ENCODE results near the gene B3GALT4. TPM values are rescaled to one million over a fixed set of nuclear protein-coding genes. Genes with fewer than 3 reads are reported as not detected.

B3GALT4 gene
- total RNA-seq, 1 donor: 4.3 TPM

DNA sequence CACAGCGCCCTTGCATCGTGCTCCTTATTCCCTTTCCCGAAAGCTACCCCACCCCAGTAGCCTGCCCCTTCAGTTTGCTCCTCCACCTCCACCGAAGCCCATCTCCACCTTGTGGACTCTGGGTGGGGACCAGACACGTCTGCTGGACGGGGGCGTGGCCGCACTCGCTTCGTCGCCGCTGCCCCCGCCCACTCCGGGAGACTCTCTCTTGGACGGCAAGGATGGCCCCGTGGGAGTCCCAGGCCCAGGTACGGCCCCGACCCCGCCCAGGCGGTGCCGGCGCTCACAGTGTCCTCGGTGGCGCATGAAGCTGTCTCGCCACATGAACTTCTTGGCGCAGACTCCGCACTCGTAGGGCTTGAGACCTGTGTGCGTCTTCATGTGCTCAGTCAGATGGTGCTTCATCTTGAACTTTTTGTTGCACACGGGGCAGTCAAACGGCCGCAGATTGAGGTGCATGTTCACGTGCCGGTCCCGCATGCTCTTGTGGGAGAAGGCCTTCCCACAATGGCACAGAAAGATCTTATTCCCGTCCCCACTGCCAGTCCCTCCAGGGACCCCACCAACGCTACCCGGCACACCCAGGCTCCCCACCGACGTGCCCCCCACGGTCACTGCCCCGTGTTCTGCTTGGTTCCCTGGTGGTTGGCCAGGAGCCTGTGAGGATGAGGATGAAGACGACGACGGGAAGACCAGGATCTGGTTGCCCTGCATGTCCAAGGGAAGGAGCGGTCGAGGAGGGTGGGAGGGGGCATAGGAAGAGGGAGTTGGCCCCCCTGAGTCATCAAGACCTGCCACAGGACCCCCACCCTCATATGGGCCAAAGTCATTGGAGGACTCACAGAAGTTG is 38.2 kb downstream of the B3GALT4 start:
- no peak for DNase-seq (ENCODE audit: insufficient read length, low spot score, missing footprints)
- Histone ChIP-seq H4K20me1 (ENCODE audit: insufficient read depth, low read length) (peaks cover 34% of the 10 kb centered on the region), H3K4me1 (ENCODE audit: insufficient read depth, low read length) (peaks cover 44% of the 10 kb centered on the region), H3K4me3 (ENCODE audit: insufficient read depth, low read length) (peak overlapping the region; percentile 99), H3K9me3 (ENCODE audit: low read depth, low read length) (no peaks in the 10 kb centered on the region), H3K4me2 (ENCODE audit: insufficient read depth, low read length) (peak overlapping the region; percentile 87), H3K27me3 (ENCODE audit: insufficient read depth, low read length) (no peaks in the 10 kb centered on the region), H2AFZ (ENCODE audit: low read length) (no peak overlapping the region), H3K27ac (ENCODE audit: low read depth, low read length) (peak overlapping the region; percentile 95), H3K36me3 (ENCODE audit: insufficient read depth, low read length) (peaks cover 25% of the 10 kb centered on the region), H3K79me2 (ENCODE audit: insufficient read depth, low read length) (peaks cover 64% of the 10 kb centered on the region)
- TF ChIP-seq, protein P1, sequence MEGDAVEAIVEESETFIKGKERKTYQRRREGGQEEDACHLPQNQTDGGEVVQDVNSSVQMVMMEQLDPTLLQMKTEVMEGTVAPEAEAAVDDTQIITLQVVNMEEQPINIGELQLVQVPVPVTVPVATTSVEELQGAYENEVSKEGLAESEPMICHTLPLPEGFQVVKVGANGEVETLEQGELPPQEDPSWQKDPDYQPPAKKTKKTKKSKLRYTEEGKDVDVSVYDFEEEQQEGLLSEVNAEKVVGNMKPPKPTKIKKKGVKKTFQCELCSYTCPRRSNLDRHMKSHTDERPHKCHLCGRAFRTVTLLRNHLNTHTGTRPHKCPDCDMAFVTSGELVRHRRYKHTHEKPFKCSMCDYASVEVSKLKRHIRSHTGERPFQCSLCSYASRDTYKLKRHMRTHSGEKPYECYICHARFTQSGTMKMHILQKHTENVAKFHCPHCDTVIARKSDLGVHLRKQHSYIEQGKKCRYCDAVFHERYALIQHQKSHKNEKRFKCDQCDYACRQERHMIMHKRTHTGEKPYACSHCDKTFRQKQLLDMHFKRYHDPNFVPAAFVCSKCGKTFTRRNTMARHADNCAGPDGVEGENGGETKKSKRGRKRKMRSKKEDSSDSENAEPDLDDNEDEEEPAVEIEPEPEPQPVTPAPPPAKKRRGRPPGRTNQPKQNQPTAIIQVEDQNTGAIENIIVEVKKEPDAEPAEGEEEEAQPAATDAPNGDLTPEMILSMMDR (IDR thresholded peaks at IDR 0.05; ENCODE audit: extremely low read depth, low read depth, low read length): no peak

DNA sequence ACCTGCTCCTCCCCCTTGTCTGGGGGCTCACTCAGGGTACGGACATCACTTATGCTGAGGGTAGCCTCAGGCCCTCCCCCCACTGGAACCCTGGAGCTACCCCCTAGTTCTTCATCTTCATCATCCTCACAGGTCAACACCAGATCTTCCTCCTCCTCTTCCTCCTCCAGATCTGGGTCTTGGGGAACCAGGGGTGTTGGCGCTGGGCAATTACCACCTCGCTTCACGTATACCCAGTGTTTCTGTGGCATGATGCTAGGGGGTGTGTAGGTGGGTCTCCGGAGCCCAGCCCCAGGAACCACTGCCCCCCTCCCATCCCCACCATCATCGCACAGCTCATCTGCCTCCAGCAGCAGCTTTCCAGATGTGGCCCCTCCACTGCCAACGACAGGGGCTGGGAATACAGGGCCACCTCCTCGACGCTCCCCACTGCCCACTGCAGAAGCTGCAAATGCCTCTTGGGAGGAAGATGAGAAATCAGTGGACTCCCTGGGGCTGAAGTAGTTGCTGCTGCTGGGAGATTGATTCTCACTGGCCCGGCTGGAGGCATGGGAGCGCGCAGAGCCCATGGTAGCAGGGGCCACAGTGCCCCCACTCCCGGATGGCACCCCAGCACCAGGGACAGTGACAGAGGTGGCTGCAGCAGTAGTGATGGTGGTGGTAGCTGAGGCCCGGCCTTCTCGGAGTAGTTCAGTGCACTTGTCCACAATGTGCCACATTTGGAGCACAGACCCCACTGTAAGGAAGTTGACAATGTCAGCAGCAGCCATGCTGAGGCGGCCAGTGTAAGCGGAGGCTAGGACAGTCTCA is 39.1 kb downstream of the B3GALT4 start:
- no peak for DNase-seq (ENCODE audit: insufficient read length, low spot score, missing footprints)
- Histone ChIP-seq H4K20me1 (ENCODE audit: insufficient read depth, low read length) (peaks cover 30% of the 10 kb centered on the region), H3K4me2 (ENCODE audit: insufficient read depth, low read length) (no peak overlapping the region), H3K4me1 (ENCODE audit: insufficient read depth, low read length) (peaks cover 52% of the 10 kb centered on the region), H3K27me3 (ENCODE audit: insufficient read depth, low read length) (no peaks in the 10 kb centered on the region), H2AFZ (ENCODE audit: low read length) (no peak overlapping the region), H3K9me3 (ENCODE audit: low read depth, low read length) (no peaks in the 10 kb centered on the region), H3K4me3 (ENCODE audit: insufficient read depth, low read length) (no peak overlapping the region), H3K27ac (ENCODE audit: low read depth, low read length) (no peak overlapping the region), H3K79me2 (ENCODE audit: insufficient read depth, low read length) (peaks cover 58% of the 10 kb centered on the region), H3K36me3 (ENCODE audit: insufficient read depth, low read length) (peaks cover 19% of the 10 kb centered on the region)
- TF ChIP-seq, protein P1 (IDR thresholded peaks at IDR 0.05; ENCODE audit: extremely low read depth, low read depth, low read length): no peak

DNA sequence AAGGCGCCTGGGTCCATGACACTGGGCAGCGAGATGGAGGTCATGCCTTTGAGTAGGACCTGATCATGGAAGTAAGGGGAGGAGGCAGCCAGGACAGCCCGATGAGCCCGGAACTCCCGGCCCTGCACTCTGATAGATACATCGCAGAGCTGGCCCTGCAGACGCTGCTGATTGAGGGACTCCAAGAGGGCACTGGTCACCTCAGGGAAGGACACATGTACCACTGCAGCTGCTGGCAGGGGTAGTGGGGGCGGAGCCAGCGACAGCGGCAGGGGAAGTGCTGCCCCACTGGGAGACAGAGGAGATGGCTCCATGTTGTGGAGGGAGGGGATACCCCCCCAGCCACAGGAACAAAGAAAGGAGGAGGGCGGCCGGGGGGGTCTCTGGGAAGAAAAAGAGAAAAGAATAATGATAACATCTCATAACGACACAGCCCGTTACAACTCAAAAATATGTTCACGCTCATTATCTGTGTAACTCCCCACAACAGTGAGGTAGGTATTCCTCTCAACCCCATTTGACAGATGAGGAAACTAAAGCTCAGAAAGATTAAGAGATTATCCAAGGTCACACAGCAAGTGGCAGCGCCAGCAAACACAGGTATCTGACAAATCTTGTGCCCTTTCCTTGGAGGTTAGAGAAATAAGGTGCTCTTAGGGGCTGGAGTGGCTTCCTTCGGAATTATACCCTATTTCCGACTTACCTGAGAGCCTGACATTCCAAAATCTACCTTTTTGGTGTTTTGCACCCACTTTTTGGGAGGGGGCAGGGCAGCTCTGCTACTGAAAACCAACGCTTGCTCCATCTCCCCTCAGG is 39.9 kb downstream of the B3GALT4 start:
- peaks cover 27% of the 10 kb centered on the region for H4K20me1 ChIP-seq (ENCODE audit: insufficient read depth, low read length)
- H3K9me3 ChIP-seq (ENCODE audit: low read depth, low read length): no peaks in the 10 kb centered on the region
- peaks cover 57% of the 10 kb centered on the region for H3K79me2 ChIP-seq (ENCODE audit: insufficient read depth, low read length)
- H3K27ac ChIP-seq (ENCODE audit: low read depth, low read length): no peak overlapping the region
- no peak overlapping the region for H2AFZ ChIP-seq (ENCODE audit: low read length)
- H3K4me3 ChIP-seq (ENCODE audit: insufficient read depth, low read length): peak overlapping the region; percentile 70
- TF ChIP-seq, protein P1 (IDR thresholded peaks at IDR 0.05; ENCODE audit: extremely low read depth, low read depth, low read length): no peak
- peaks cover 19% of the 10 kb centered on the region for H3K36me3 ChIP-seq (ENCODE audit: insufficient read depth, low read length)
- peak overlapping the region; percentile 75 for H3K4me2 ChIP-seq (ENCODE audit: insufficient read depth, low read length)
- H3K4me1 ChIP-seq (ENCODE audit: insufficient read depth, low read length): peaks cover 58% of the 10 kb centered on the region
- DNase-seq (ENCODE audit: insufficient read length, low spot score, missing footprints): no peak
- H3K27me3 ChIP-seq (ENCODE audit: insufficient read depth, low read length): no peaks in the 10 kb centered on the region

Data from osteoblast (primary cell).